ENCODE results near the gene METRN.

GRCh38 chr16:683396-684070 is 31.4 kb upstream of the METRN start:
- TF ChIP-seq CTCF (IDR thresholded peaks at IDR 0.05), result no peak
- TF ChIP-seq POLR2A (IDR thresholded peaks at IDR 0.05), result no peak
- no peak for TF ChIP-seq POLR2AphosphoS5 (IDR thresholded peaks at IDR 0.05; ENCODE audit: insufficient read depth in 1 of 2, low read depth in 1 of 2)

All from vagina (tissue), 2 donors.